KBM-7 (cell line): Measurements from ENCODE around the gene FAM204A.

ENCODE experiments used
- DNase-seq: peaks from one replicate; pipeline ENCODE4 v3.0.0-alpha.2; 2015
- in situ Hi-C: fragments of 300-500 bp; cut with MboI; formaldehyde crosslinking; loops from 2 replicates; pipeline ENCODE4 v1.14.3; 2020; ENCODE audit warnings: low sequenced_read_pairs, low pct_unique_long_range_greater_than_20kb, mixed read lengths

FAM204A gene

GRCh38 chr10:118290471-118290995 is 51.6 kb downstream of the FAM204A start:
- no peak for DNase-seq
- in situ Hi-C loops: no loop called here

- in situ Hi-C loops: no loop called here
- DNase-seq: no peak
These were observed 54.9 kb downstream of the FAM204A start for GRCh38 chr10:118287076-118287806.

- DNase-seq: no peak
- in situ Hi-C loops: no loop called here
These were observed 55.9 kb downstream of the FAM204A start for GRCh38 chr10:118286051-118286838.

DNA sequence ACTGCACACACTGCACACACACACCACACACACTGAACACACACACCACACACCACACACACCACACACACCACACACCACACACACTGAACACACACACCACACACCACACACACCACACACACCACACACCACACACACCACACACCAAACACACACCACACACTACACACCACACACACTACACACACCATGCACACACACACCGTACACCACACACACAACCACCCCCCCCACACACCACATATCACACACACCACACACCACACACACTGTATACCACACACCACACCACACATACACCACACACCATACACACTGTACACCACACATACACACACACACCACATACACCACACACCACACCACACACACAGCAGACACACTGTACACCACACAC is 59.5 kb downstream of the FAM204A start:
- DNase-seq: no peak
- in situ Hi-C loops: no loop called here

DNA sequence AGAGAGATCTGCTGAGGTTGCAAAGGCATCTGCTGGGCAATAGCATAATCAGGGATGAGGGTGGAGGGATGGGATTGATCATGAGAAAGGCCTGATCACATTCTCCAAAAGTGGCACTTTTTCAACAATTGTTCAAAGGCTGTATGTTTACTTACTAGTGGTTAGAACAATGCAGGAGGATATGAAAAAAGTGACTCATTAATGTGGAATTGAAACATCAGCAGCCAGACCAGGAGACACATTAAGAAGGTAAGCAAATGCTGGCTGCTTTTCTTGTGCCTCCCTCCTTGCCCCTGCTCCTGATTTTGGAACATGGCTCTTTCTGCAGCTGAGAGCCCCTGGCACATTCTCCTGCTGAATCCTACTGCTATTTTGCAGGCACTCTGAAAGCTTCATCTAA is 63.5 kb downstream of the FAM204A start:
- no peak for DNase-seq
- in situ Hi-C loops: no loop called here

GRCh38 chr10:118277871-118278270 is 64.3 kb downstream of the FAM204A start:
- no peak for DNase-seq
- in situ Hi-C loops: no loop called here

- DNase-seq: no peak
- in situ Hi-C loops: no loop called here
These were observed 65.4 kb downstream of the FAM204A start for GRCh38 chr10:118276727-118277126.

GRCh38 chr10:118276204-118276603 is 65.9 kb downstream of the FAM204A start:
- in situ Hi-C loops: no loop called here
- no peak for DNase-seq

DNA sequence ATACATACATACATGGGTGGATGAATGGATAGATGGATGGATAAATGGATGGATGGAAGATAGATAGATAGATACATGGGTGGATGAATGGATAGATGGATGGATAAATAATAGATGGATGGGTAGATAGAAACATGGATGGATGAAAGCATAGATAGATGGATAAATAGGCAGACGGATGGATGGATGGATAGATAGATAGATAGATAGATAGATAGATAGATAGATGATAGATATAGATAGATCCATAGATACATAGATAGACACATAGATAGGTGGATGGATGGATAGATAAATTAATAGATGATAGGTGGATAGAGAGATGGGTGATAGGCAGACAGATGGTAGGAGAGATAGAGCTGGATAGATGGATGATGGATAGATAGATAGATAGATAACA is 68.5 kb downstream of the FAM204A start:
- in situ Hi-C loops: no loop called here
- DNase-seq: no peak

DNA sequence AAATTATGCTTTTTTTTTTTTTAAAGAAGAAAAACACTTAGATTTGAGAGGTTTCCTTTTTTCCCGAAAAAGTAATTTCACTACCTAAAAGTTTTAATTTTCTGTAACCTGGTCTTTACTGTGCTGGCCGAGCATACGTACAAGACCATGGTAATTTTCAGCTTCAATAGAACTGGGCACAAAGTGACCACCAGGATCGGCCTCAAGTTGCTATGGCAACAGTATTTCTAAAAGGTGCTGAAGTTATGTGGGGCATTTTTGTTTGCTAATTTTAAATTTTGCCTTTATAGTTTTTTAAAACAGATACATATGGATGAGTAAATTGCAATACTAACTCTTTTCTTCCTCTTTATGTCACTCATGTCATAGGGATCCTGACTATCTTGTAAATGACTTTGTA is 69.4 kb downstream of the FAM204A start:
- no peak for DNase-seq
- in situ Hi-C loops: no loop called here

- no peak for DNase-seq
- in situ Hi-C loops: no loop called here
These were observed 69.9 kb downstream of the FAM204A start for GRCh38 chr10:118272149-118272721.

DNA sequence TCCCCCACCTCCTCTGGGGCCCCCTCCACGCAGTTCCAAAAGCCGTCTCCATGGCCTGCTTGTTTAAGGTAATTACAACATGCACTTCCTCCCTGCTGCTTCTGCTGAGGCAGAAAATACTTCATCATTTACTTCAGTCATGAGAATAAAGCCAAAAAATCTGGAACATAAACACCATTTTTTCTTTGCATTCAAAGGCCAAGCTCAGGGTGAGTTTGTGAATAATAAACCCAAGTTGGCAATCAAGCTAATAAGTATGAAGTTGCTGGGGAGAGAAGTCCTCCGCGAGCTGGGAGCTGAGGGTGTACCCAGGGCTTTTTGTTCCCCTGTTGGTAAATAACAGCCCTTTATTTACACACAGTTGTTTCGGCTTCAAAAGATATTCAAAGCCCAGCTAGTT is 70.5 kb downstream of the FAM204A start:
- in situ Hi-C loops: no loop called here
- no peak for DNase-seq

GRCh38 chr10:118266098-118266748 is 75.9 kb downstream of the FAM204A start:
- in situ Hi-C loops: no loop called here
- DNase-seq: no peak

- in situ Hi-C loops: no loop called here
- DNase-seq: no peak
These were observed 77.2 kb downstream of the FAM204A start for GRCh38 chr10:118264838-118265470.

DNA sequence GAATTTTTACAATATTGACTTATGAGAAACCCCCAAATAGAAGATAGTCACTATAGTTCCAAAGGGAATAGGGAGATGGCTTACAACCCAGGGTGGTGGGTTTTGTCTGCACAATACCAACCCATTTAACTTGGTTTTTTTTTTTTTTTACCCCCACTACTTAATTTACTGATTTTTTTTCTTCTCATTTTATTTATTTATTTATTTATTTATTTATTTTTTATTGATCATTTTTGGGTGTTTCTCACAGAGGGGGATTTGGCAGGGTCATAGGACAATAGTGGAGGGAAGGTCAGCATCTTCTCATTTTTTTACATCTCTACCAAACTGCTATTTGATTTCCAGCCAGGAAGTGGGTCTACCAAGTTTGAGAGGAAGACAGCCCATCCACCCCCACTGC is 77.9 kb downstream of the FAM204A start:
- no peak for DNase-seq
- in situ Hi-C loops: no loop called here

DNA sequence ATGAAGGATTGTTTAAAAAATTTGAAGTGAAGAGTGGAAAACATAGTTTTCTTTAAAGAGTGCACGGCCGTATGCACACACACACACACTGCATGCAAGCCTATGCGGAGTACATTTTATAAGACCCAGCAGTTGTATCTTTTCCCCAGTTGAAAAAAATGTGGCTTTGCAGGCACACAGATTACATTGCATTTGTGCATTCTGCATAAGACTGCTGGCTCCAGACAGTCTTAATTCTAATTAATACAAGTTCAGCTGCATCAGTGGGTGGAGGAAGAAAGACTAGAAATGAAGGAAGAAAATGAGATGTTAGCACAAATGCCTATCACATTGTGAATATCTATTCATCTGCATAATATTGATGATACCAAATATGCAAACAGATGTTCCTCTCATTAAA is 79.6 kb downstream of the FAM204A start:
- no peak for DNase-seq
- in situ Hi-C loops: no loop called here

GRCh38 chr10:118259288-118259906 is 82.7 kb downstream of the FAM204A start:
- in situ Hi-C loops: no loop called here
- peak; percentile 20 for DNase-seq

GRCh38 chr10:118258285-118258684 is 83.8 kb downstream of the FAM204A start:
- no peak for DNase-seq
- in situ Hi-C loops: no loop called here
